Measurements from ENCODE around the gene LTBP2.

Gene LTBP2

GRCh38 chr14:74568911-74569310, 43.1 kb downstream of the LTBP2 start:
- H3K4me3 ChIP-seq (ENCODE audit: low read depth, low read length), result no peak overlapping the region
- TF ChIP-seq CTCF (IDR thresholded peaks at IDR 0.05; ENCODE audit: borderline replicate concordance, insufficient read depth, low read depth, low read length), result no peak

- no peak overlapping the region for H3K4me3 ChIP-seq (ENCODE audit: low read depth, low read length)
- TF ChIP-seq CTCF (IDR thresholded peaks at IDR 0.05; ENCODE audit: borderline replicate concordance, insufficient read depth, low read depth, low read length), result no peak
These were observed 43.7 kb downstream of the LTBP2 start for GRCh38 chr14:74568380-74568649.

- no peak overlapping the region for H3K4me3 ChIP-seq (ENCODE audit: low read depth, low read length)
- no peak for TF ChIP-seq CTCF (IDR thresholded peaks at IDR 0.05; ENCODE audit: borderline replicate concordance, insufficient read depth, low read depth, low read length)
These were observed 44.2 kb downstream of the LTBP2 start for GRCh38 chr14:74567646-74568379.

GRCh38 chr14:74567219-74567618, 44.8 kb downstream of the LTBP2 start:
- no peak for TF ChIP-seq CTCF (IDR thresholded peaks at IDR 0.05; ENCODE audit: borderline replicate concordance, insufficient read depth, low read depth, low read length)
- no peak overlapping the region for H3K4me3 ChIP-seq (ENCODE audit: low read depth, low read length)

GRCh38 chr14:74566174-74567141, 45.6 kb downstream of the LTBP2 start:
- no peak overlapping the region for H3K4me3 ChIP-seq (ENCODE audit: low read depth, low read length)
- TF ChIP-seq CTCF (IDR thresholded peaks at IDR 0.05; ENCODE audit: borderline replicate concordance, insufficient read depth, low read depth, low read length), result no peak

GRCh38 chr14:74563586-74564159, 48.4 kb downstream of the LTBP2 start:
- TF ChIP-seq CTCF (IDR thresholded peaks at IDR 0.05; ENCODE audit: borderline replicate concordance, insufficient read depth, low read depth, low read length), result no peak
- H3K4me3 ChIP-seq (ENCODE audit: low read depth, low read length), result no peak overlapping the region
